ENCODE data around the gene ADARB2.
"Not testable (repeated sequence)": the region's sequence is repeated elsewhere in the genome, so short reads cannot be mapped to it uniquely, and the experiment has no call there.

Gene ADARB2

DNA sequence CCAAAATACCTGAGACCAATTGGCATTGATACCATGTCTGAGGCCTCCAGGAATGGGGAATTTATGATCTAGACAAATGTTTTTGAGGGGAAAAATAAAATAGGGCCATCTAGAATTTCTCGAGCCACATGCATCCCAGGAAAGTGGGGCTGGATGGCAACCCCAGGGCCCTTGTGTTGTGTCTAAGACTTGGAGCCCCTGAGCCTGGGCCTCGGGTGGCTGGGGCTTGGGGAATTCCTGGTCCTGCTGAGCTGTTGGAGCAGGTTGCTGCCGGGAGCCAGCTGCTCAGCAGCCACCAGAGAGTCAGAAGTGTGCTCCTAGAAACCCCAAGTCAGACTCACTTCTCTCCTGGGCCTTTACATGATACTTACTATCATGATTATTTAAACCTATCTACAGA is 508.2 kb downstream of the ADARB2 start:
- H3K4me3 ChIP-seq (ENCODE audit: low read depth, low read length) = no peak overlapping the region
- TF ChIP-seq, protein P1, sequence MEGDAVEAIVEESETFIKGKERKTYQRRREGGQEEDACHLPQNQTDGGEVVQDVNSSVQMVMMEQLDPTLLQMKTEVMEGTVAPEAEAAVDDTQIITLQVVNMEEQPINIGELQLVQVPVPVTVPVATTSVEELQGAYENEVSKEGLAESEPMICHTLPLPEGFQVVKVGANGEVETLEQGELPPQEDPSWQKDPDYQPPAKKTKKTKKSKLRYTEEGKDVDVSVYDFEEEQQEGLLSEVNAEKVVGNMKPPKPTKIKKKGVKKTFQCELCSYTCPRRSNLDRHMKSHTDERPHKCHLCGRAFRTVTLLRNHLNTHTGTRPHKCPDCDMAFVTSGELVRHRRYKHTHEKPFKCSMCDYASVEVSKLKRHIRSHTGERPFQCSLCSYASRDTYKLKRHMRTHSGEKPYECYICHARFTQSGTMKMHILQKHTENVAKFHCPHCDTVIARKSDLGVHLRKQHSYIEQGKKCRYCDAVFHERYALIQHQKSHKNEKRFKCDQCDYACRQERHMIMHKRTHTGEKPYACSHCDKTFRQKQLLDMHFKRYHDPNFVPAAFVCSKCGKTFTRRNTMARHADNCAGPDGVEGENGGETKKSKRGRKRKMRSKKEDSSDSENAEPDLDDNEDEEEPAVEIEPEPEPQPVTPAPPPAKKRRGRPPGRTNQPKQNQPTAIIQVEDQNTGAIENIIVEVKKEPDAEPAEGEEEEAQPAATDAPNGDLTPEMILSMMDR (IDR thresholded peaks at IDR 0.05; ENCODE audit: low read depth, low read length) = no peak

GRCh38 chr10:1228467-1228975 is 508.8 kb downstream of the ADARB2 start:
- no peak overlapping the region for H3K4me3 ChIP-seq (ENCODE audit: low read depth, low read length)
- TF ChIP-seq, protein P1 (IDR thresholded peaks at IDR 0.05; ENCODE audit: low read depth, low read length) = no peak

GRCh38 chr10:1227510-1228402 is 509.6 kb downstream of the ADARB2 start:
- H3K4me3 ChIP-seq (ENCODE audit: low read depth, low read length) = no peak overlapping the region
- TF ChIP-seq, protein P1 (IDR thresholded peaks at IDR 0.05; ENCODE audit: low read depth, low read length) = no peak

DNA sequence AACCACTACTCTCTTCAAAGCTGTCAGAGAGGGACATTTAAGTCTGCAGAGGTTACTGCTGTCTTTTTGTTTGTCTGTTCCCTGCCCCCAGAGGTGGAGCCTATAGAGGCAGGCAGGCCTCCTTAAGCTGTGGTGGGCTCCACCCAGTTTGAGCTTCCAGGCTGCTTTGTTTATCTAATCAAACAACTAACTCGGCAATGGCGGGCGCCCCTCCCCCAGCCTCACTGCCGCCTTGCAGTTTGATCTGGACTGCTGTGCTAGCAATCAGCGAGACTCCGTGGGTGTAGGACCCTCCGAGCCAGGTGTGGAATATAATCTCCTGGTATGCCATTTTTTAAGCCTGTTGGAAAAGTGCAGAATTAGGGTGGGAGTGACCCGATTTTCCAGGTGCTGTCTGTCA is 510.4 kb downstream of the ADARB2 start:
- H3K4me3 ChIP-seq (ENCODE audit: low read depth, low read length) = not testable (repeated sequence)

DNA sequence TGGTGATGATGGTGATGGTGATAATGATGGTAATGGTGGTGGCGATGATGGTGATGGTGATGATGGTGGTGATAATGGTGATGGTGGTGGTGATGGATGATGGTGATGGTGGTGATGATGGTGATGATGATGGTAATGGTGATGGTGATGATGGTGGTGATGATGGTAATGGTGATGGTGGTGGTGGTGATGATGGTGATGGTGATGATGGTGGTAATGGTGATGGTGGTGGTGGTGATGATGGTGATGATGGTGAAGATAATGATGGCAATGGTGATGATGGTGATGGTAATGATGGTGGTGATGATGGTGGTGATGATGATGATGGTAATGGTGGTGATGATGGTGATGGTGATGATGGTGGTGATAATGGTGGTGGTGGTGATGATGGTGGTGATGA is 517.5 kb downstream of the ADARB2 start:
- H3K4me3 ChIP-seq (ENCODE audit: low read depth, low read length) = not testable (repeated sequence)

GRCh38 chr10:1217661-1218060 is 519.7 kb downstream of the ADARB2 start:
- TF ChIP-seq, protein P1 (IDR thresholded peaks at IDR 0.05; ENCODE audit: low read depth, low read length) = no peak

DNA sequence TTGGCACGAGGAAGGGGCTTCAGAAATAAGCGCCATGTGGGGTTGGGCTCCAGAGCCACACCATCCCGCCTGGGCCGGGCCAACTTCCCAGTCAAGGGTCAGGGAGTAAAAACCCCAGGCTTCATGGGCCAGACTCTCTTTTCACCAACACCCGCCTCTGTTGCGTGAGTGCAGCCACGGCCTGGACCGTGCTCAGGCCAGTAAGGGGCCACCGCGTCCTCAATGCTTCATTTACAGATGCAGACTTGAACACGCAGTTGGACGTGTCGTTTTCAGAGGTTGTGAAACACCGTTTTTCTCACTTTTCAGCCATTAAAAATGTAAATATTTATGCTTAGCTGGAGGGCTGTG is 520.1 kb downstream of the ADARB2 start:
- no peak overlapping the region for H3K4me3 ChIP-seq (ENCODE audit: low read depth, low read length)
- TF ChIP-seq, protein P1 (IDR thresholded peaks at IDR 0.05; ENCODE audit: low read depth, low read length) = no peak

More at GRCh38 chr10:1217661-1218060, 519.7 kb downstream of the ADARB2 start:
- no peak overlapping the region for H3K4me3 ChIP-seq (ENCODE audit: low read depth, low read length)

DNA sequence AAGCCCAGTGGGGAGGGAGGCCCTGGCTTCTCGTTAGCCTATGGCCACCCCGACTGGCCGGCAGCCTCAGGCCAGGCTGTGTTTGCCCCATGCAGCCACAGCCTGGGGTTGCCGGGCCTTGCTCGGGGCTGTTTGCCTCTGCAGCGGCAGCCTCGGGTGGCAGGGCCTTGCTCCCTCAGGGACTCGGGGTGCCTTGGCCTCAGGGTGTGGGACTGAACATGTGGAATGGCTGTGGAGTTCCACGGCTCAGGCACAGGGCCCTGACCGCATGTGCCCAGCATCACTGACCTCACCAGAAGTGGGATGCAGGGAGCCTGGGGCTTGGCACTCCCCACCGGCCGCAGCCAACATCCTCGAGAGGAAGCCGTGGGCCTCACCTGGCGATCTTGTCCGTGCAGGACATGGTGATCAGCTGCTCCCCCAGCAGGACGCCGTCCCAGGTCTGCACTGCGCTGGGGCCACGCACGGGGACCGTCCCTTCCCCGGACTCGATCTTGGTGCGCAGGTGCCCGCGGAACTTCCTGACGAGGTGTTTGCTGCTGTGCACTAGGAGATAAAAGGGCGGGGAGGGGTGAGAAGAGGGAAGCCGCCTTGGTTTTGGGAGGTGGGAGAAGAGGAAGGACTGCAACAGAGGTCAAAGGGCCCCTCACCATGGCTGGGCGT is 520.6 kb downstream of the ADARB2 start:
- no peak overlapping the region for H3K4me3 ChIP-seq (ENCODE audit: low read depth, low read length)
- TF ChIP-seq, protein P1 (IDR thresholded peaks at IDR 0.05; ENCODE audit: low read depth, low read length) = no peak
